Heart right ventricle (tissue), 16 donors: Measurements from ENCODE around the gene DCT. TPM values are rescaled to one million over a fixed set of nuclear protein-coding genes. Genes with fewer than 3 reads are reported as not detected.

Source experiments
- ATAC-seq, 8 donors: fragments of 200-7000 bp; cut with Tn5 transposase; one replicate each; pipeline ENCODE4 v1.9.1; 2020; ENCODE audit warnings: mild to moderate bottlenecking in 8 of 8, moderate library complexity in 8 of 8, moderate number of reproducible peaks in 1 of 8
- DNase-seq, 2 donors: peaks; one replicate each; pipeline ENCODE4 v3.0.0-alpha.2; 2020
- H3K27ac ChIP-seq, 10 donors: fragments of 200-600 bp; sonication (generic) in 2 of 10; one replicate each; pipeline versions ENCODE4 v1.5.0 to v1.8.0; 2020 to 2022; ENCODE audit warnings: mild to moderate bottlenecking in 3 of 10
- H3K27me3 ChIP-seq, 7 donors: fragments of 200-600 bp; one replicate each; pipeline ENCODE4 v1.8.0; 2021 to 2022; ENCODE audit warnings: mild to moderate bottlenecking in 2 of 7
- H3K36me3 ChIP-seq, 9 donors: fragments of 200-600 bp; sonication (generic) in 1 of 9; one replicate each; pipeline versions ENCODE4 v1.5.0 to v1.8.0; 2020 to 2022; ENCODE audit warnings: mild to moderate bottlenecking in 2 of 9
- H3K4me1 ChIP-seq, 9 donors: fragments of 200-600 bp; sonication (generic) in 1 of 9; one replicate each; pipeline versions ENCODE4 v1.5.0 to v1.8.0; 2020 to 2022; ENCODE audit warnings: mild to moderate bottlenecking in 4 of 9
- H3K4me3 ChIP-seq, 10 donors: fragments of 200-600 bp; sonication (generic) in 2 of 10; one replicate each; pipeline versions ENCODE4 v1.5.0 to v1.8.0; 2020 to 2022; ENCODE audit warnings: mild to moderate bottlenecking in 7 of 10, moderate library complexity in 2 of 10
- H3K9me3 ChIP-seq, 11 donors: fragments of 200-600 bp in 10 of 11; sonication (generic) in 2 of 11; one replicate each; pipeline versions ENCODE4 v1.5.0 to v1.8.0; 2013 to 2022; ENCODE audit warnings: mild to moderate bottlenecking in 2 of 11, control low read depth in 1 of 11, moderate library complexity in 1 of 11
- whole genome bisulfite sequencing, 2 donors: extraction: QIAGEN DNeasy Blood & Tissue Kit; methylation state at CpG; one replicate each; pipeline ENCODE4 v1.1.7; 2013; ENCODE audit warnings: inconsistent platforms in 1 of 2; 5-methylcytosine and 5-hydroxymethylcytosine counted together
- intact Hi-C, 10 donors: fragments of 100-400 bp; cut with DNase I; formaldehyde crosslinking; loops; one replicate each; pipeline versions ENCODE4 v1.11.1 to v1.14.2; 2022
- polyA plus RNA-seq, 2 donors: library from polyadenylated mRNA; stranded (reverse); fragments of 200-250 nt; gene quantifications; one replicate each; pipeline ENCODE4 v1.2.3, GENCODE V29; 2013
- total RNA-seq, 10 donors: library from RNA; stranded (reverse); fragmentation: NEBNext Ultra II Directional in 3 of 10; extraction: Animal tissue kit (Norgen Biotek cat#: 25700) in 3 of 10; gene quantifications; one replicate each; pipeline versions ENCODE4 v1.2.1 to v1.2.4, GENCODE V29; 2021 to 2023
- TF ChIP-seq, protein P1 (sequence below), 9 donors: fragments of 200-600 bp; sonication (generic) in 2 of 9; IDR thresholded peaks; one replicate each; pipeline versions ENCODE4 v1.5.0 to v1.8.0; 2021 to 2022; ENCODE audit warnings: antibody characterized with exemption in 9 of 9, mild to moderate bottlenecking in 5 of 9, moderate library complexity in 1 of 9
- donor health status: Arrhythmogenic right ventricular cardiomyopathy.
- donor health status: ischemic (EF 13 %, LVEDD 7.1; RV severe dilation, severe dysfunction).
- donor health status: healthy with polysubstance abuse.
- donor health status: DM: no; HTN: yes; CAD: no.
- donor health status: DM: no; HTN: no; CAD: no.
- donor health status: ischemic (EF 25% LVEDD 6.9; RV normal size, moderate dysfunction).
- donor health status: ischemic (EF 25% LVEDD 5.7; RV mildly dilated, moderate dysfunction).
- donor health status: healthy.
- donor health status: DM: yes; HTN: yes; CAD: no.
- donor health status: Ischemic cardiomyopathy.
- donor health status: ischemic (EF 35%, LVEDD 5.7; RV mildly dilated, moderate dysfunction).
- donor health status: nonischemic (EF 11% LVEDD 7.7; RV severe dilation, severe dysfunction).
- donor health status: DM: yes; HTN: yes; CAD: no.
- donor health status: PGD.
- donor health status: ischemic (EF 29% LVEDD 5.4; RV normal size, mild dysfunction).
- donor health status: nonischemic (EF 23%, LVEDD 6.1; RV moderate dilation, normal function).

DCT gene
- total and polyA plus RNA-seq, 12 donors = 0.01 to 0.47 (median 0.25) TPM; not detected in 1

DNA sequence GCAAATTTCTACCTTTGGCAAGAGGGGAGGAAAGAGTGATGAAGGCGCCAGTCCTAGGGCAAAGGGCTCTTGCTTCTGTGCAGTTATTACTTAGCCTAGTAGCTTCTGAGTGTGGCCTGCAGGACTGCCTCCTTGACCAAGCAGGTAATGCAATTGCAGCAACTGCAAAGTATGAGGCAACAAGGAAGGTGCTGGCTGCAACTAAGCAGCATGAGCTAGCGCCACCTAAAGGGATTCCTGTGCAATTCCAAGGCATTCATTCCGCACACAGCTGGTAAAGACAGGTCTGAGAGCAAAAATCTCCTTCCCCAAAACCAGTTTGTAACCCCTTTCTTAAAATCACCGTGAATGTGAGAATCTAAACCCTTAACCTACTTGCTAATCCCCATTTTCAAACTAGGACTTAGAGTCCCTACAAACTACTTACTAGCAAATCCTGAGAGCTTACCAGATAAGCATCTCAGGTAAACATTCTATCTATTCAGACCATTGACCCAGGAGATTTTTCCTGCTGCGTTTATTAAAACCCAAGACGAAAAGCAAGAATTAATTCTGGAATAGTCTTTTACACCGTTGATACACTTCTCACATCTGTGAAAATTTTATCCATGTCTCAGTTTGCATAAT is 62.9 kb downstream of the DCT start:
- no peak overlapping the region for H3K27ac ChIP-seq
- no peak for DNase-seq
- peaks cover 0 to 10% (median 3%) of the 10 kb centered on the region in 9 donors for H3K4me1 ChIP-seq
- TF ChIP-seq, protein P1, sequence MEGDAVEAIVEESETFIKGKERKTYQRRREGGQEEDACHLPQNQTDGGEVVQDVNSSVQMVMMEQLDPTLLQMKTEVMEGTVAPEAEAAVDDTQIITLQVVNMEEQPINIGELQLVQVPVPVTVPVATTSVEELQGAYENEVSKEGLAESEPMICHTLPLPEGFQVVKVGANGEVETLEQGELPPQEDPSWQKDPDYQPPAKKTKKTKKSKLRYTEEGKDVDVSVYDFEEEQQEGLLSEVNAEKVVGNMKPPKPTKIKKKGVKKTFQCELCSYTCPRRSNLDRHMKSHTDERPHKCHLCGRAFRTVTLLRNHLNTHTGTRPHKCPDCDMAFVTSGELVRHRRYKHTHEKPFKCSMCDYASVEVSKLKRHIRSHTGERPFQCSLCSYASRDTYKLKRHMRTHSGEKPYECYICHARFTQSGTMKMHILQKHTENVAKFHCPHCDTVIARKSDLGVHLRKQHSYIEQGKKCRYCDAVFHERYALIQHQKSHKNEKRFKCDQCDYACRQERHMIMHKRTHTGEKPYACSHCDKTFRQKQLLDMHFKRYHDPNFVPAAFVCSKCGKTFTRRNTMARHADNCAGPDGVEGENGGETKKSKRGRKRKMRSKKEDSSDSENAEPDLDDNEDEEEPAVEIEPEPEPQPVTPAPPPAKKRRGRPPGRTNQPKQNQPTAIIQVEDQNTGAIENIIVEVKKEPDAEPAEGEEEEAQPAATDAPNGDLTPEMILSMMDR (IDR thresholded peaks at IDR 0.05) = peak in 5 of 9 donors; percentile 17 to 43 (median 25)
- peaks cover 0 to 13% (median 0%) of the 10 kb centered on the region in 7 donors for H3K27me3 ChIP-seq
- ATAC-seq = no peak
- 62% methylated on average over 7 of the region's 7 CpGs for WGBS, 2 donors
- H3K9me3 ChIP-seq = peaks cover 0 to 19% (median 0%) of the 10 kb centered on the region in 11 donors
- H3K4me3 ChIP-seq = no peak overlapping the region
- intact Hi-C loops = no loop called here
- H3K36me3 ChIP-seq = no peaks in the 10 kb centered on the region

DNA sequence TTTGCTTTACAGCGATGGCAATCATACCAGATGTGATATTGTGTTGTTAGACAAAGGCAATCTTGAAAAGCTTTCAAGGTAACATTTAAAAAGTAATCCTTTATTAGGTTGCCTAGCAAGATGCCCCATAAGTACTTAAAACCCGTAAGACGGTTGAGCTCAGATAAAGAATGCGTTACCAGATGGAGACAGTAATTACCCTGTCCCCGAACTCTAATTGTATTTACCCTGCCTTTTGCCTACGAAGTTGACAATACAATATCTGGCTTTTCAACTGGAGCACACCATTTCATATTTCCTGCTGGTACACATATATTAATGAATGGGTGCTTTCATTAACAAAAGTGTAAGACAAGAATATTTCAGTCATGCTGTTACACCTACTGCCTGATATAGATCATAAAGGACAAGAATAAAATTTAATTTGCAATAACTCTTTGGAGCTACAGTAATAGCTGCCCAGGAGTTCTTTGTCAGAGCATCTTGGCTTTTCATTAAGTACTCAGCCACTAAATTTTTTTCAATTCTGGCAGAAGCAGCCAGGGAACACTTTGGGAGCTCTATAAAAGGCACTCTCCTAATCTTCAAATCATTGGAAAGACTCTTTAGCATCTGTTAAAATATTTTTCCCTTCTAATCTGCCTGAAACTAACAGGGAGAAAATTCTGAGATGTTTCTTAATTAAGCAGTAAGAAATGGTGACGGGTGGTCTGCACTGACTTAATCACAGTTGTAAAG is 63.8 kb downstream of the DCT start:
- TF ChIP-seq, protein P1 (IDR thresholded peaks at IDR 0.05) = no peak
- peaks cover 0 to 10% (median 3%) of the 10 kb centered on the region in 9 donors for H3K4me1 ChIP-seq

DNA sequence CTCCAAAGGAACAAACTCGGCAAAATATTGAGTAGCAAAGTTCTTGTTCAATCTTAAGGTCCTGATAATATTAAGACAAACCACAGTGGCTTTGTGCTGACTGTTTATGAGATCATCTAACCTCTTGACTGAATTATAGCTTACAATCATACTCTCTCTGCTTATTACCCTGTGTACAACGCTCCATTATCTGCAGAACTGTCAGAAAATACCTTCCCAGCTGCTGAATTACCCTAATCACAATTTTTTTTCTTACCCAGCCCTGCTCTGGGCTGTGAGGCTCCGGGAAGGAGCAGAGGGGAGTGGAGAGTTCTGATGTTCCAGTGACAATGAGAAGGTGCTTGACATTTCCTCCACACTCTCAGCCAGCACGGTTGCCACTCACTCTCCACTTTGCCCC is 64.8 kb downstream of the DCT start:
- H3K27me3 ChIP-seq = peaks cover 0 to 13% (median 0%) of the 10 kb centered on the region in 7 donors
- H3K4me3 ChIP-seq = no peak overlapping the region
- peaks cover 0 to 9% (median 0%) of the 10 kb centered on the region in 11 donors for H3K9me3 ChIP-seq
- intact Hi-C loops = no loop called here
- no peaks in the 10 kb centered on the region for H3K36me3 ChIP-seq
- ATAC-seq (no peak), DNase-seq (no peak)
- no peak overlapping the region for H3K27ac ChIP-seq
- WGBS, 2 donors = 25 to 27% methylated on average over 4 of the region's 4 CpGs
- peaks cover 0 to 9% (median 3%) of the 10 kb centered on the region in 9 donors for H3K4me1 ChIP-seq
- TF ChIP-seq, protein P1 (IDR thresholded peaks at IDR 0.05) = no peak

More for the DNA sequence above, 63.8 kb downstream of the DCT start:
- intact Hi-C loops = no loop called here
- 66 to 68% methylated on average over 7 of the region's 7 CpGs for WGBS, 2 donors
- no peak for ATAC-seq
- no peak overlapping the region for H3K4me3 ChIP-seq
- no peak overlapping the region for H3K27ac ChIP-seq
- H3K27me3 ChIP-seq = peaks cover 0 to 13% (median 0%) of the 10 kb centered on the region in 7 donors
- no peaks in the 10 kb centered on the region for H3K36me3 ChIP-seq
- DNase-seq = no peak
- peaks cover 0 to 10% (median 0%) of the 10 kb centered on the region in 11 donors for H3K9me3 ChIP-seq

DNA sequence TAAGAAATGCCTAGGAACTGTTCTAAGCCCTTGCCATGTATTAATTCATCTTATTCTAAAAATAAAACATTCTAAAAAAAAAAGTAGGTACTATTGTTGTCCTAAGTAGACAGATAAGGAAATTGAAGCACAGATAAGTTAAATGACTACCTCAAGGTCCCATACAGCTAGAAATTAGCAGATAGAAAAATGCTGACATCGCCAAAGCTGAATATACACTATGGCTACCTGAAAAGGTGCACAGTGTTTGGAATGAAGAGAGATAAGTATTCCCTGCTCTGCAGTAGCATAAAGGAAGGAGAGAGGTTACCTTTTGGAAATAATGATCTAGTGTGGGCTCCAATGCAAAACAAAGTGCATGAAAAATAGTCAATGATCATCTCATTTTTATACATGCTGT is 65.3 kb downstream of the DCT start:
- Histone ChIP-seq H3K27me3 (peaks cover 0 to 13% (median 0%) of the 10 kb centered on the region in 7 donors), H3K4me1 (peaks cover 0 to 9% (median 3%) of the 10 kb centered on the region in 9 donors), H3K27ac (no peak overlapping the region), H3K4me3 (no peak overlapping the region), H3K9me3 (peaks cover 0 to 9% (median 0%) of the 10 kb centered on the region in 11 donors), H3K36me3 (no peaks in the 10 kb centered on the region)
- TF ChIP-seq, protein P1 (IDR thresholded peaks at IDR 0.05) = no peak
- intact Hi-C loops = no loop called here
- DNase-seq = no peak
- ATAC-seq = no peak
- 94% methylated on average over 1 of the region's 1 CpG for WGBS, 2 donors
